ENCODE data around the gene SLC20A1.
"Not testable (repeated sequence)": the region's sequence is repeated elsewhere in the genome, so short reads cannot be mapped to it uniquely, and the experiment has no call there.

The SLC20A1 gene

DNA sequence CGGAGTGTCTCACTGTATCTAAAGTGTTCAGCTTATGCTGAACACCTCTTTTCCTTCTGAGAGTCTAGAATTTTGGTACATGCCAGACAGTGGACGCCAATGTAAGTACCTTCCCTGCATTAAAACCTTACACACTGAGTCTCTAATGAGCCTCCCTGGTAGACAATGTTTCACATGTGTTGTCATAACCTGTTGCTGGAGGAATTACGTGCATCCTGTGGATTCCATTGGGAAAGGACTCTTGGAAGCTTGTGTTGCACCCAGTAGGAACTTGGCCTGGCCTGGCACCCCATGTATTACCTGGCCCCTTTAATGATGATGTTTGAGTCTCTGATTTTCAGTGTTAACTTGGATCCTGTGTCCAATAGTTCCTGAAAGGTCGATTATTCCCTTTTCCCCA lies 40.8 kb upstream of the SLC20A1 start:
- TF ChIP-seq, protein P1, sequence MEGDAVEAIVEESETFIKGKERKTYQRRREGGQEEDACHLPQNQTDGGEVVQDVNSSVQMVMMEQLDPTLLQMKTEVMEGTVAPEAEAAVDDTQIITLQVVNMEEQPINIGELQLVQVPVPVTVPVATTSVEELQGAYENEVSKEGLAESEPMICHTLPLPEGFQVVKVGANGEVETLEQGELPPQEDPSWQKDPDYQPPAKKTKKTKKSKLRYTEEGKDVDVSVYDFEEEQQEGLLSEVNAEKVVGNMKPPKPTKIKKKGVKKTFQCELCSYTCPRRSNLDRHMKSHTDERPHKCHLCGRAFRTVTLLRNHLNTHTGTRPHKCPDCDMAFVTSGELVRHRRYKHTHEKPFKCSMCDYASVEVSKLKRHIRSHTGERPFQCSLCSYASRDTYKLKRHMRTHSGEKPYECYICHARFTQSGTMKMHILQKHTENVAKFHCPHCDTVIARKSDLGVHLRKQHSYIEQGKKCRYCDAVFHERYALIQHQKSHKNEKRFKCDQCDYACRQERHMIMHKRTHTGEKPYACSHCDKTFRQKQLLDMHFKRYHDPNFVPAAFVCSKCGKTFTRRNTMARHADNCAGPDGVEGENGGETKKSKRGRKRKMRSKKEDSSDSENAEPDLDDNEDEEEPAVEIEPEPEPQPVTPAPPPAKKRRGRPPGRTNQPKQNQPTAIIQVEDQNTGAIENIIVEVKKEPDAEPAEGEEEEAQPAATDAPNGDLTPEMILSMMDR (IDR thresholded peaks at IDR 0.05; ENCODE audit: low read length, missing control alignments), result no peak
- DNase-seq (ENCODE audit: low read depth), result no peak

DNA sequence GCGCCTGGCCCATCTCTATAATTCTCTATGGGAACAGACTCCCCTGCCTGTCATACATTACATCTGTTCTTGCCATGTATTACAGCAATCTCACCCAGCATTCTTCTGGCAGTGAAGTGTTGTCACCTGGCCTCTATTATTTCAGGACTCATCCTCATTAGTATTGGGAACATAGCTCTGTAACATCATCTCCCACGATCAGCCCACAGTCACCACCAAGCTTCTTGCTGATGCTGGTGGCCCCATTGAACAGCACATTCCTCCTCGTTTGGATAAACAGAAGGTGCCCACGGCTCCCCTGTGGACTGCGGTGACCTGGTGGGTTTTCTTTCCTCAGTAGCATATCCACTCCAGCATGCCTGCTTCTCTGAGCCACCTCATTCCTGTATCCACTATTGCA lies 39.8 kb upstream of the SLC20A1 start:
- TF ChIP-seq, protein P1 (IDR thresholded peaks at IDR 0.05; ENCODE audit: low read length, missing control alignments), result no peak
- no peak overlapping the region for H3K4me3 ChIP-seq (replicated peaks; ENCODE audit: low read depth, low read length)
- no peak for DNase-seq (ENCODE audit: low read depth)

More for the DNA sequence above, 40.8 kb upstream of the SLC20A1 start:
- H3K4me3 ChIP-seq (replicated peaks; ENCODE audit: low read depth, low read length), result no peak overlapping the region

DNA sequence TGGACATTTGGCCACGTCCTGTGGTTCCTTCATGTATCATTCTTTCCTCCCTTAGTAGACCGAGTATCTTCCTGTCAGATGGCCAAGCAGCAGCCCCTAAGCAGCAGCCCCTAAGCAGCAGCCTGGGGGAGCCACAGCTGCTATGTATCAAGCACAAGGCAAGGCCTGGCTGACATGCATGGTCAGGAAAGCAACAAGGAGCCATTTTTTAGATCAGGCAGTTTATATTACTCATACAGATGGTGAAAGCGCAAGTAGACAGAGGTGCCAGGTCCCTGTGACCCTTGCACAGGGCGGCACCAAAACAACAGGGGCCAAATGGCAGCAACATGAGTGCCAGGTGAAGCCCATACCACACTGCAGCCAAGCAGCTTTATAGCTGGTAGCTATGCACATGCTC lies 39.2 kb upstream of the SLC20A1 start:
- no peak overlapping the region for H3K4me3 ChIP-seq (replicated peaks; ENCODE audit: low read depth, low read length)
- DNase-seq (ENCODE audit: low read depth), result no peak
- TF ChIP-seq, protein P1 (IDR thresholded peaks at IDR 0.05; ENCODE audit: low read length, missing control alignments), result no peak

DNA sequence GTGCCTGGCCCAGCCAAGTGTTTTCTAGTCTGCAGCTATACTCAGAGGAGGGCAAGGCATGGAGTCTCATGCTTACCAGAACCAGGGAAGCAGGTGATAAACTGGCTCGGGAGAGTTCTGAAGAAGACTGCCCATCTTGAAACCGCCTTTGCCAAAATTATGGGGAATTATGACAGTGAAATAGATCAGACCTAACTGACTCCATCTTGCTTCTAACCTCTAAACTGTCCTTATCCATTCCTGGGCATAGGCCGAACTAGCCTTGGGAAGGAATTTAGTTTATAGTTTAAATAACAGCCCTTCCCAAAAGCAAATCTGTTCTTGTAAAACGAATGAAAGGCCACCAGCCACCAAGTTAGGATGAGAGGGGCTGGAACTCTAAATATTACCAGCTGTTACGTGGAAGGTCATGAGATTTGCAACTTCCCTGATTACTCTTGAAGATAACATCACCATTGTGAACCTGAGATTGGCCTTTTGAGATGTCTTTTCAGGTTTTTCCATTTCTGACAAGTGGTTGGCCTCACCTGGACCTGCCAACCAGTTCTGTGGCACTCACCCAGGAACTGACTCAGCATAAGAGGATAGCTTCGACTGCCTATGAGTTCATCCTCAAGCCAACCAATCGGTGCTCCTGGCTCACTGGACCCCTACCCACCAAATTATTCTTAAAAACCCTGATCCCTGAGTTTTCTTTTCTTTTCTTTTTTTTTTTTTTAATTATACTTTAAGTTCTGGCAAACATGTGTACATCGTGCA lies 37.9 kb upstream of the SLC20A1 start:
- no peak for DNase-seq (ENCODE audit: low read depth)
- TF ChIP-seq, protein P1 (IDR thresholded peaks at IDR 0.05; ENCODE audit: low read length, missing control alignments), result no peak

DNA sequence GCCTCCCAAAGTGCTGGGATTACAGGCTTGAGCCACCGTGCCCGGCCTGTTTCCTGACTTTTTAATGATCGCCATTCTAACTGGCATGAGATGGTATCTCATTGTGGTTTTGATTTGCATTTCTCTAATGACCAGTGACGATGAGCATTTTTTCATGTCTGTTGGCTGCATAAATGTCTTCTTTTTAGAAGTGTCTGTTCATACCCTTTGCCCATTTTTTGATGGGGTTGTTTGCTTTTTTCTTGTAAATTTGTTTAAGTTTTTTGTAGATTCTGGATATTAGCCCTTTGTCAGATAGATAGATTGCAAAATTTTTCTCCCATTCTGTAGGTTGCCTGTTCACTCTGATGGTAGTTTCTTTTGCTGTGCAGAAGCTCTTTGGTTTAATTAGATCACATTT lies 36.4 kb upstream of the SLC20A1 start:
- DNase-seq (ENCODE audit: low read depth); H3K4me3 ChIP-seq (replicated peaks; ENCODE audit: low read depth, low read length): not testable (repeated sequence)

More for the DNA sequence above, 37.9 kb upstream of the SLC20A1 start:
- H3K4me3 ChIP-seq (replicated peaks; ENCODE audit: low read depth, low read length), result no peak overlapping the region

DNA sequence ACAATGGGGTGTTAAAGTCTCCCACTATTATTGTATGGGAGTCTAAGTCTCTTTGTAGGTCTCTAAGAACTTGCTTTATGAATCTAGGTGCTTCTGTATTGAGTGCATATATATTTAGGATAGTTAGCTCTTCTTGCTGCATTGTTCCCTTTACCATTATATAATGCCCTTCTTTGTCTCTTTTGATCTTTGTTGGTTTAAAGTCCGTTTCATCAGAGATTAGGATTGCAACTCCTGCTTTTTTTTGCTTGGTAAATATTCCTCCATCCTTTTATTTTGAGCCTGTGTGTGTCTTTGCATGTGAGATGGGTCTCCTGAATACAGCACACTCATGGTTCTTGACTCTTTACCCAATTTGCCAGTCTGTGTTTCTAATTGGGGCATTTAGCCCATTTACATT lies 33.5 kb upstream of the SLC20A1 start:
- not testable (repeated sequence) for H3K4me3 ChIP-seq (replicated peaks; ENCODE audit: low read depth, low read length)

DNA sequence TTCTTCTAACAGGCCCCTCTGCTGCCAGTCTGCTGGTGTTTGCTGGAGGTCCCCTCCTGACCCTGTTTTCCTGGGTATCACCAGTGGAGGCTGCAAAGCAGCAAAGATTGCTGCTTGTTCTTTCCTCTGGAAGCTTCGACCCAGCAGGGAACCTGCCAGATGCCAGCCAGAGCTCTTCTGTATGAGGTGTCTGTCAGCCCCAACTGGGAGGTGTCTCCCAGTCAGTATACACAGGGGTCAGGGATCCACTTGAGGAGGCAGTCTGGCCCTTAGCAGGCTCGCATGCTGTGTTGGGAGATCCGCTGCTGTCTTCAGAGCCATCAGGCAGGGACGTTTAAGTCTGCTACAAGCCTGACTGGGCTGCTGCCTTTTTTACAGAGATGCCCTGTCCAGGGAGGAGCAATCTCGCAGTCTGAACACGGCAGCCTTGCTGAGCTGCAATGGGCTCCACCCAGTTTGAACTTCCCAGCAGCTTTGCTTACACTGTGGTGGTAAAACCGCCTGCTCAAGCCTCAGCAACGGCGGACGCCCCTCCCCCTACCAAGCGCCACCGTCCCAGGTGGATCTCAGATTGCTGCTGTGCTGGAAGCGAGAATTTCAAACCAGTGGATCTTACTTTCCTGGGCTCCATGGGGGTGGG lies 31.4 kb upstream of the SLC20A1 start:
- TF ChIP-seq, protein P1 (IDR thresholded peaks at IDR 0.05; ENCODE audit: low read length, missing control alignments), result no peak
- DNase-seq (ENCODE audit: low read depth), result no peak
- H3K4me3 ChIP-seq (replicated peaks; ENCODE audit: low read depth, low read length), result no peak overlapping the region

More for the DNA sequence above, 33.5 kb upstream of the SLC20A1 start:
- DNase-seq (ENCODE audit: low read depth), result not testable (repeated sequence)

DNA sequence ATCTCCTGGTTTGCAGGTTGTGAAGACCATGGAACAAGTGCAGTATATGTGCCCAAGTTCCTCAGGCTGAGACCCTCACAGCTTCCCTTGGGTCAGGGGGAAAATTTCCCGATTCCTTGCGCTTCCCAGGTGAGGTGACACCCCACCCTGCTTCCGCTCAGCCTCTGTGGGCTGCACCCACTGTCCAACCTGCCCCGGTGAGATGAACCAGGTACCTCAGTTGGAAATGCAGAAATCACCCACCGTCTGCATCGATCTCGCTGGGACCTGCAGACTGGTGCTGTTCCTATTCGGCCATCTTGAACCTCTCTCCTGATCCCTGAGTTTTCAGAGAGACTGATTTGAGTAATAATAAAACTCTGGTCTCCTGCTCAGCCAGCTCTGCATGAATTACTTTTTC lies 30.7 kb upstream of the SLC20A1 start:
- no peak for DNase-seq (ENCODE audit: low read depth)
- TF ChIP-seq, protein P1 (IDR thresholded peaks at IDR 0.05; ENCODE audit: low read length, missing control alignments), result no peak

DNA sequence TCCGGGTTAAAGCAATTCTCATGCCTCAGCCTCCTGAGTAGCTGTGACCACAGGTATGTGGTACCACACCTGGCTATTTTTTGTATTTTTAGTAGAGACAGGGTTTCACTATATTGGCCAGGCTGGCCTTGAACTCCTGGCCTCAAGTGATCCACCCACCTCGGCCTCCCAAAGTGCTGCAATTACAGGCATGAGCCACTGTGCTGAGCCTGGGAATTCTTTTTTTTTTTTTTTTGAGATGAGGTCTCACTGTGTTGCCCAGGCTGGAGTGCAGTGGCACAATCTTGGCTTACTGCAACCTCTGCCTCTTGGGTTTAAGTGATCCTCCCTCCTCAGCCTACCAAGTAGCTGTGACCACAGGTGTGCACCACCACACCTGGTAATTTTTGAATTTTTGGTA lies 29.9 kb upstream of the SLC20A1 start:
- not testable (repeated sequence) for DNase-seq (ENCODE audit: low read depth); H3K4me3 ChIP-seq (replicated peaks; ENCODE audit: low read depth, low read length)

More for the DNA sequence above, 30.7 kb upstream of the SLC20A1 start:
- H3K4me3 ChIP-seq (replicated peaks; ENCODE audit: low read depth, low read length), result no peak overlapping the region

Measured in fibroblast of pulmonary artery (primary cell).